ENCODE data around the gene AUTS2. TPM values are rescaled to one million over a fixed set of nuclear protein-coding genes. Genes with fewer than 3 reads are reported as not detected.
"Not testable (repeated sequence)": the region's sequence is repeated elsewhere in the genome, so short reads cannot be mapped to it uniquely, and the experiment has no call there.

The AUTS2 gene
- total and polyA plus RNA-seq, 2 experiments from 2014 or later = 3.0 to 4.4 TPM

- Histone ChIP-seq H3K27me3 (replicated peaks; ENCODE audit: insufficient read depth) (no peaks in the 10 kb centered on the region), H3K9ac (no peak overlapping the region), H3K36me3 (ENCODE audit: low read depth) (no peaks in the 10 kb centered on the region), H3K27ac (no peak overlapping the region), H3K79me2 (ENCODE audit: insufficient read depth) (no peaks in the 10 kb centered on the region), H4K20me1 (ENCODE audit: insufficient read depth) (no peaks in the 10 kb centered on the region), H3F3A (ENCODE audit: insufficient read depth) (no peaks in the 10 kb centered on the region), H3K4me2 (ENCODE audit: unreplicated experiment) (no peak overlapping the region), H2AFZ (no peak overlapping the region), H3K9me3 (ENCODE audit: low read depth) (no peaks in the 10 kb centered on the region), H3K9me2 (ENCODE audit: insufficient read depth) (no peaks in the 10 kb centered on the region), H3K4me1 (ENCODE audit: insufficient read depth) (no peaks in the 10 kb centered on the region), H3K4me3 (no peak overlapping the region)
- no peak for DNase-seq
- WGBS, 2 experiments (ENCODE audit: low coverage in 1 of 2, low lambda C conversion rate in 2 of 2, missing lambda C conversion rate in 2 of 2) = 82 to 83% methylated on average over 5 of the region's 5 CpGs
- TF ChIP-seq EZH2phosphoT487 (IDR thresholded peaks at IDR 0.05; ENCODE audit: insufficient read depth, low read depth) (no peak), EZH2 (IDR thresholded peaks at IDR 0.05; ENCODE audit: insufficient read depth, poor library complexity, severe bottlenecking) (no peak)
- in situ Hi-C loops (cut with MboI) = no loop called here
Observed at GRCh38 chr7:70356787-70357328, 758.6 kb downstream of the AUTS2 start.

GRCh38 chr7:70360557-70360956 lies 762.3 kb downstream of the AUTS2 start:
- Histone ChIP-seq H3K9ac (no peak overlapping the region), H3K9me3 (ENCODE audit: low read depth) (no peaks in the 10 kb centered on the region), H3K4me3 (no peak overlapping the region), H3K27me3 (replicated peaks; ENCODE audit: insufficient read depth) (no peaks in the 10 kb centered on the region), H3K79me2 (ENCODE audit: insufficient read depth) (no peaks in the 10 kb centered on the region), H3F3A (ENCODE audit: insufficient read depth) (no peaks in the 10 kb centered on the region), H3K9me2 (ENCODE audit: insufficient read depth) (no peaks in the 10 kb centered on the region), H2AFZ (no peak overlapping the region), H3K4me1 (ENCODE audit: insufficient read depth) (no peaks in the 10 kb centered on the region), H3K36me3 (ENCODE audit: low read depth) (no peaks in the 10 kb centered on the region), H4K20me1 (ENCODE audit: insufficient read depth) (no peaks in the 10 kb centered on the region), H3K4me2 (ENCODE audit: unreplicated experiment) (no peak overlapping the region), H3K27ac (no peak overlapping the region)
- no peak for DNase-seq
- WGBS, 2 experiments (ENCODE audit: low coverage in 1 of 2, low lambda C conversion rate in 2 of 2, missing lambda C conversion rate in 2 of 2) = 87 to 88% methylated on average over 4 of the region's 4 CpGs
- in situ Hi-C loops (cut with MboI) = no loop called here
- TF ChIP-seq EZH2 (IDR thresholded peaks at IDR 0.05; ENCODE audit: insufficient read depth, poor library complexity, severe bottlenecking) (no peak), EZH2phosphoT487 (IDR thresholded peaks at IDR 0.05; ENCODE audit: insufficient read depth, low read depth) (no peak)

GRCh38 chr7:70361821-70362220 lies 763.5 kb downstream of the AUTS2 start:
- no peak overlapping the region for H3K4me3 ChIP-seq
- DNase-seq = no peak
- H3K27ac ChIP-seq = no peak overlapping the region
- 74 to 81% methylated on average over 1 of the region's 1 CpG for WGBS, 2 experiments (ENCODE audit: low coverage in 1 of 2, low lambda C conversion rate in 2 of 2, missing lambda C conversion rate in 2 of 2)
- no peaks in the 10 kb centered on the region for H3K9me2 ChIP-seq (ENCODE audit: insufficient read depth)
- no peaks in the 10 kb centered on the region for H3K9me3 ChIP-seq (ENCODE audit: low read depth)
- no peaks in the 10 kb centered on the region for H3K4me1 ChIP-seq (ENCODE audit: insufficient read depth)
- no peak overlapping the region for H3K4me2 ChIP-seq (ENCODE audit: unreplicated experiment)
- in situ Hi-C loops (cut with MboI) = no loop called here
- H3K27me3 ChIP-seq (replicated peaks; ENCODE audit: insufficient read depth) = no peaks in the 10 kb centered on the region
- no peak overlapping the region for H3K9ac ChIP-seq
- no peak overlapping the region for H2AFZ ChIP-seq
- no peaks in the 10 kb centered on the region for H3F3A ChIP-seq (ENCODE audit: insufficient read depth)
- H3K36me3 ChIP-seq (ENCODE audit: low read depth) = no peaks in the 10 kb centered on the region
- no peak for TF ChIP-seq EZH2phosphoT487 (IDR thresholded peaks at IDR 0.05; ENCODE audit: insufficient read depth, low read depth)
- TF ChIP-seq EZH2 (IDR thresholded peaks at IDR 0.05; ENCODE audit: insufficient read depth, poor library complexity, severe bottlenecking) = no peak
- H3K79me2 ChIP-seq (ENCODE audit: insufficient read depth) = no peaks in the 10 kb centered on the region
- no peaks in the 10 kb centered on the region for H4K20me1 ChIP-seq (ENCODE audit: insufficient read depth)

GRCh38 chr7:70364393-70364792 lies 766.1 kb downstream of the AUTS2 start:
- H3K9me3 ChIP-seq (ENCODE audit: low read depth); H3K27ac ChIP-seq; H3K4me1 ChIP-seq (ENCODE audit: insufficient read depth); H3K27me3 ChIP-seq (replicated peaks; ENCODE audit: insufficient read depth); DNase-seq; H3K9me2 ChIP-seq (ENCODE audit: insufficient read depth); H3K4me2 ChIP-seq (ENCODE audit: unreplicated experiment); H3K36me3 ChIP-seq (ENCODE audit: low read depth); H3K79me2 ChIP-seq (ENCODE audit: insufficient read depth); H2AFZ ChIP-seq; H4K20me1 ChIP-seq (ENCODE audit: insufficient read depth); H3K9ac ChIP-seq; H3K4me3 ChIP-seq; H3F3A ChIP-seq (ENCODE audit: insufficient read depth); in situ Hi-C loops (cut with MboI): not testable (repeated sequence)
- 80 to 81% methylated on average over 3 of the region's 3 CpGs for WGBS, 2 experiments (ENCODE audit: low coverage in 1 of 2, low lambda C conversion rate in 2 of 2, missing lambda C conversion rate in 2 of 2)

- in situ Hi-C loops (cut with MboI) = no loop called here
- H3K4me1 ChIP-seq (ENCODE audit: insufficient read depth) = no peaks in the 10 kb centered on the region
- no peak for DNase-seq
- no peak overlapping the region for H3K9ac ChIP-seq
- no peaks in the 10 kb centered on the region for H4K20me1 ChIP-seq (ENCODE audit: insufficient read depth)
- WGBS, 2 experiments (ENCODE audit: low coverage in 1 of 2, low lambda C conversion rate in 2 of 2, missing lambda C conversion rate in 2 of 2) = 76 to 80% methylated on average over 1 of the region's 1 CpG
- no peaks in the 10 kb centered on the region for H3K79me2 ChIP-seq (ENCODE audit: insufficient read depth)
- no peaks in the 10 kb centered on the region for H3F3A ChIP-seq (ENCODE audit: insufficient read depth)
- no peaks in the 10 kb centered on the region for H3K36me3 ChIP-seq (ENCODE audit: low read depth)
- no peaks in the 10 kb centered on the region; the same call in 1 of the 2 replicates for H3K9me2 ChIP-seq (ENCODE audit: insufficient read depth)
- TF ChIP-seq EZH2 (IDR thresholded peaks at IDR 0.05; ENCODE audit: insufficient read depth, poor library complexity, severe bottlenecking) (no peak), EZH2phosphoT487 (IDR thresholded peaks at IDR 0.05; ENCODE audit: insufficient read depth, low read depth) (no peak)
- no peak overlapping the region for H3K27ac ChIP-seq
- no peak overlapping the region for H3K4me2 ChIP-seq (ENCODE audit: unreplicated experiment)
- no peaks in the 10 kb centered on the region for H3K9me3 ChIP-seq (ENCODE audit: low read depth)
- no peak overlapping the region for H2AFZ ChIP-seq
- no peak overlapping the region for H3K4me3 ChIP-seq
- no peaks in the 10 kb centered on the region for H3K27me3 ChIP-seq (replicated peaks; ENCODE audit: insufficient read depth)
Observed at GRCh38 chr7:70371652-70372051, 773.4 kb downstream of the AUTS2 start.

Measured in GM23248 (cell line).